ENCODE data around the gene EPC1. TPM values are rescaled to one million over a fixed set of nuclear protein-coding genes. Genes with fewer than 3 reads are reported as not detected.

EPC1 gene
- total RNA-seq, 1 donor from 2014 or later, result 25.7 TPM

DNA sequence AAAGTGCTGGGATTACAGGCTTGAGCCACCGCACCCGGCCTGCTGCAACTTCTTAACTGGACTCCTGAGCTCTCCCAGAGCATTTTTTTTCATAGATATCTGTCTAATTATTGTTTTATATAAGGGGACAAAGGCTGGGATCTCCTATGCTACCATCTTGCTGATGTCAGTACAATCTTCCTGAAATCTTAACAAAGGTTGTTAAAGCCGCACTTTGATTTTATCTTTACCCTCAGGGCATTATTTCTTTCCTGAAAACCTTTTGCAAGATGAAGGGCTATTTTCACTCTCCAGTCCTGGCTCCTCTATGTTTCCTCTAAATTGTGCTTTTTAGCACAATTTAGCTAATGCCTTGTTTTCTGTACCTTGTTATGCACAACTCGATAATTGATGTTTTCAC, 102.9 kb downstream of the EPC1 start:
- H2AFZ ChIP-seq (ENCODE audit: low read depth, low read length), result no peak overlapping the region
- no peak for FAIRE-seq
- no peaks in the 10 kb centered on the region for H4K20me1 ChIP-seq (ENCODE audit: insufficient read depth, low read length)
- no peaks in the 10 kb centered on the region for H3K36me3 ChIP-seq (ENCODE audit: insufficient read depth, low read length)
- no peaks in the 10 kb centered on the region for H3K79me2 ChIP-seq (ENCODE audit: insufficient read depth, low read length)
- H3K27me3 Mint-ChIP-seq (ENCODE audit: low read depth, unreplicated experiment), result peaks cover 2% of the 10 kb centered on the region
- H3K36me3 Mint-ChIP-seq (ENCODE audit: low read depth, unreplicated experiment), result no peaks in the 10 kb centered on the region
- H3K4me1 ChIP-seq (ENCODE audit: insufficient read depth, low read length), result no peaks in the 10 kb centered on the region
- H3K4me2 ChIP-seq (ENCODE audit: low read length), result no peak overlapping the region
- H3K4me1 Mint-ChIP-seq (ENCODE audit: low read depth, unreplicated experiment), result no peaks in the 10 kb centered on the region
- H3K4me3 Mint-ChIP-seq (ENCODE audit: unreplicated experiment), result no peak overlapping the region
- no peaks in the 10 kb centered on the region for H3K9me3 Mint-ChIP-seq (ENCODE audit: unreplicated experiment)
- H3K4me3 ChIP-seq (ENCODE audit: insufficient read depth, low read depth, low read length), result no peak overlapping the region
- no peak overlapping the region for H3K27ac Mint-ChIP-seq (ENCODE audit: unreplicated experiment)
- TF ChIP-seq, protein P1, sequence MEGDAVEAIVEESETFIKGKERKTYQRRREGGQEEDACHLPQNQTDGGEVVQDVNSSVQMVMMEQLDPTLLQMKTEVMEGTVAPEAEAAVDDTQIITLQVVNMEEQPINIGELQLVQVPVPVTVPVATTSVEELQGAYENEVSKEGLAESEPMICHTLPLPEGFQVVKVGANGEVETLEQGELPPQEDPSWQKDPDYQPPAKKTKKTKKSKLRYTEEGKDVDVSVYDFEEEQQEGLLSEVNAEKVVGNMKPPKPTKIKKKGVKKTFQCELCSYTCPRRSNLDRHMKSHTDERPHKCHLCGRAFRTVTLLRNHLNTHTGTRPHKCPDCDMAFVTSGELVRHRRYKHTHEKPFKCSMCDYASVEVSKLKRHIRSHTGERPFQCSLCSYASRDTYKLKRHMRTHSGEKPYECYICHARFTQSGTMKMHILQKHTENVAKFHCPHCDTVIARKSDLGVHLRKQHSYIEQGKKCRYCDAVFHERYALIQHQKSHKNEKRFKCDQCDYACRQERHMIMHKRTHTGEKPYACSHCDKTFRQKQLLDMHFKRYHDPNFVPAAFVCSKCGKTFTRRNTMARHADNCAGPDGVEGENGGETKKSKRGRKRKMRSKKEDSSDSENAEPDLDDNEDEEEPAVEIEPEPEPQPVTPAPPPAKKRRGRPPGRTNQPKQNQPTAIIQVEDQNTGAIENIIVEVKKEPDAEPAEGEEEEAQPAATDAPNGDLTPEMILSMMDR (IDR thresholded peaks at IDR 0.05; ENCODE audit: insufficient read depth, low read depth, low read length), result no peak
- no peak for TF ChIP-seq EZH2 (IDR thresholded peaks at IDR 0.05; ENCODE audit: insufficient read depth, low read length)
- no peaks in the 10 kb centered on the region for H3K27me3 ChIP-seq (ENCODE audit: insufficient read depth, low read length)
- H3K9me3 ChIP-seq (ENCODE audit: insufficient read depth, low read depth, low read length), result no peaks in the 10 kb centered on the region
- H3K9ac ChIP-seq (ENCODE audit: low read length), result no peak overlapping the region
- H3K27ac ChIP-seq (ENCODE audit: low read depth, low read length), result no peak overlapping the region
- no peak for DNase-seq (ENCODE audit: low read depth)

DNA sequence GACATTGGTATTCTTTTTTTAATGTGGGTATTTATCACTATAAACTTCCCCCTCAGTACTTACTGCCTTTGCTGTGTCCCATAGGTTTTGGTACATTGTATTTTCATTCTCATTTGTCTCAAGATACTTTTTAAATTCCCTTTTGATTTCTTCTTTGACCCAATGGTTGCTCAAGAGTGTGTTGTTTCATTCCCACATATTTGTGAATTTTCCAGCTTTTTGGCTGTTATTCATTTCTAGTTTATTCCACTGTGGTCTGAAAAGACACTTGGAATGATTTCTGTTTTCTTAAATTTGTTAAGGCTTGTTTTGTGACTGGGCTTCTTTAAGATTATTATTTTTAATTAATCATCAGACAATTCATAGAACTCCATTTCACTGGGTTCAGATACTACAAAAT, 105.0 kb downstream of the EPC1 start:
- H3K9me3 Mint-ChIP-seq (ENCODE audit: unreplicated experiment), result no peaks in the 10 kb centered on the region
- FAIRE-seq, result no peak
- H3K27me3 ChIP-seq (ENCODE audit: insufficient read depth, low read length), result no peaks in the 10 kb centered on the region
- H3K27me3 Mint-ChIP-seq (ENCODE audit: low read depth, unreplicated experiment), result no peaks in the 10 kb centered on the region
- H3K36me3 Mint-ChIP-seq (ENCODE audit: low read depth, unreplicated experiment), result no peaks in the 10 kb centered on the region
- TF ChIP-seq, protein P1 (IDR thresholded peaks at IDR 0.05; ENCODE audit: insufficient read depth, low read depth, low read length), result no peak
- no peak for TF ChIP-seq EZH2 (IDR thresholded peaks at IDR 0.05; ENCODE audit: insufficient read depth, low read length)
- no peaks in the 10 kb centered on the region for H3K36me3 ChIP-seq (ENCODE audit: insufficient read depth, low read length)
- no peak overlapping the region for H3K27ac ChIP-seq (ENCODE audit: low read depth, low read length)
- H3K27ac Mint-ChIP-seq (ENCODE audit: unreplicated experiment), result no peak overlapping the region
- H2AFZ ChIP-seq (ENCODE audit: low read depth, low read length), result no peak overlapping the region
- DNase-seq (ENCODE audit: low read depth), result no peak
- no peak overlapping the region for H3K4me3 Mint-ChIP-seq (ENCODE audit: unreplicated experiment)
- H3K79me2 ChIP-seq (ENCODE audit: insufficient read depth, low read length), result no peaks in the 10 kb centered on the region
- no peaks in the 10 kb centered on the region for H4K20me1 ChIP-seq (ENCODE audit: insufficient read depth, low read length)
- H3K9ac ChIP-seq (ENCODE audit: low read length), result no peak overlapping the region
- peaks cover 9% of the 10 kb centered on the region for H3K4me1 ChIP-seq (ENCODE audit: insufficient read depth, low read length)
- H3K4me3 ChIP-seq (ENCODE audit: insufficient read depth, low read depth, low read length), result no peak overlapping the region
- no peaks in the 10 kb centered on the region for H3K9me3 ChIP-seq (ENCODE audit: insufficient read depth, low read depth, low read length)
- H3K4me1 Mint-ChIP-seq (ENCODE audit: low read depth, unreplicated experiment), result peaks cover 8% of the 10 kb centered on the region
- no peak overlapping the region for H3K4me2 ChIP-seq (ENCODE audit: low read length)

DNA sequence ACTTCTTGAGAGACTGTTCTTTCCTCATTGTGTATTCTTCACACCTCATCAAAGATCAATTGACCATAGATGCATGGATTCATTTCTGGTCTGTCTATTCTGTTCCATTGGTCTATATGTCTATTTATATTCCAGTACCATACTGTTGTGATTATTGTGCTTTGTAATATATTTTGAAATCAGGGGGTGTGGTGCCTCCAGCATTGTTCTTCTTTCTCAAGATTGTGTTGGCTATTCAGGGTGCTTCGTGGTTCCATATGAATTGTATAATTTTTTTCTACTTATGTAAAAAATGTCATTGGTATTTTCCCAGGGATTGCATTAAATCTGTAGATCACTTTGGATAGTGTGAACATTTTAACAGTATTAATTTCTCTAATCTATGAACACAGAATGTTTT, 106.5 kb downstream of the EPC1 start:
- no peak overlapping the region for H3K27ac ChIP-seq (ENCODE audit: low read depth, low read length)
- no peak for TF ChIP-seq EZH2 (IDR thresholded peaks at IDR 0.05; ENCODE audit: insufficient read depth, low read length)
- TF ChIP-seq, protein P1 (IDR thresholded peaks at IDR 0.05; ENCODE audit: insufficient read depth, low read depth, low read length), result no peak
- H3K79me2 ChIP-seq (ENCODE audit: insufficient read depth, low read length), result no peaks in the 10 kb centered on the region
- H3K4me3 ChIP-seq (ENCODE audit: insufficient read depth, low read depth, low read length), result no peak overlapping the region
- Mint-ChIP-seq H3K27me3 (ENCODE audit: low read depth, unreplicated experiment) (no peaks in the 10 kb centered on the region), H3K36me3 (ENCODE audit: low read depth, unreplicated experiment) (no peaks in the 10 kb centered on the region), H3K4me3 (ENCODE audit: unreplicated experiment) (no peak overlapping the region), H3K4me1 (ENCODE audit: low read depth, unreplicated experiment) (peaks cover 8% of the 10 kb centered on the region), H3K9me3 (ENCODE audit: unreplicated experiment) (no peaks in the 10 kb centered on the region), H3K27ac (ENCODE audit: unreplicated experiment) (no peak overlapping the region)
- no peaks in the 10 kb centered on the region for H3K9me3 ChIP-seq (ENCODE audit: insufficient read depth, low read depth, low read length)
- no peaks in the 10 kb centered on the region for H3K36me3 ChIP-seq (ENCODE audit: insufficient read depth, low read length)
- H3K4me2 ChIP-seq (ENCODE audit: low read length), result no peak overlapping the region
- H3K27me3 ChIP-seq (ENCODE audit: insufficient read depth, low read length), result no peaks in the 10 kb centered on the region
- peaks cover 9% of the 10 kb centered on the region for H3K4me1 ChIP-seq (ENCODE audit: insufficient read depth, low read length)
- no peak for DNase-seq (ENCODE audit: low read depth)
- H3K9ac ChIP-seq (ENCODE audit: low read length), result no peak overlapping the region
- FAIRE-seq, result no peak
- no peaks in the 10 kb centered on the region for H4K20me1 ChIP-seq (ENCODE audit: insufficient read depth, low read length)
- H2AFZ ChIP-seq (ENCODE audit: low read depth, low read length), result no peak overlapping the region
